Hepatic stellate cell (primary cell): ENCODE results near the gene TRMT2B.
A peak's percentile ranks its signal among the peaks of the same experiment; 100 is the strongest.
"Not testable (repeated sequence)": the region's sequence is repeated elsewhere in the genome, so short reads cannot be mapped to it uniquely, and the experiment has no call there.

Source experiments
- DNase-seq: peaks from one replicate; pipeline ENCODE4 v3.0.0; 2011; ENCODE audit warnings: low spot score

Gene TRMT2B, protein sequence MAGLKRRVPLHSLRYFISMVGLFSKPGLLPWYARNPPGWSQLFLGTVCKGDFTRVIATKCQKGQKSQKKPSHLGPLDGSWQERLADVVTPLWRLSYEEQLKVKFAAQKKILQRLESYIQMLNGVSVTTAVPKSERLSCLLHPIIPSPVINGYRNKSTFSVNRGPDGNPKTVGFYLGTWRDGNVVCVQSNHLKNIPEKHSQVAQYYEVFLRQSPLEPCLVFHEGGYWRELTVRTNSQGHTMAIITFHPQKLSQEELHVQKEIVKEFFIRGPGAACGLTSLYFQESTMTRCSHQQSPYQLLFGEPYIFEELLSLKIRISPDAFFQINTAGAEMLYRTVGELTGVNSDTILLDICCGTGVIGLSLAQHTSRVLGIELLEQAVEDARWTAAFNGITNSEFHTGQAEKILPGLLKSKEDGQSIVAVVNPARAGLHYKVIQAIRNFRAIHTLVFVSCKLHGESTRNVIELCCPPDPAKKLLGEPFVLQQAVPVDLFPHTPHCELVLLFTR

DNA sequence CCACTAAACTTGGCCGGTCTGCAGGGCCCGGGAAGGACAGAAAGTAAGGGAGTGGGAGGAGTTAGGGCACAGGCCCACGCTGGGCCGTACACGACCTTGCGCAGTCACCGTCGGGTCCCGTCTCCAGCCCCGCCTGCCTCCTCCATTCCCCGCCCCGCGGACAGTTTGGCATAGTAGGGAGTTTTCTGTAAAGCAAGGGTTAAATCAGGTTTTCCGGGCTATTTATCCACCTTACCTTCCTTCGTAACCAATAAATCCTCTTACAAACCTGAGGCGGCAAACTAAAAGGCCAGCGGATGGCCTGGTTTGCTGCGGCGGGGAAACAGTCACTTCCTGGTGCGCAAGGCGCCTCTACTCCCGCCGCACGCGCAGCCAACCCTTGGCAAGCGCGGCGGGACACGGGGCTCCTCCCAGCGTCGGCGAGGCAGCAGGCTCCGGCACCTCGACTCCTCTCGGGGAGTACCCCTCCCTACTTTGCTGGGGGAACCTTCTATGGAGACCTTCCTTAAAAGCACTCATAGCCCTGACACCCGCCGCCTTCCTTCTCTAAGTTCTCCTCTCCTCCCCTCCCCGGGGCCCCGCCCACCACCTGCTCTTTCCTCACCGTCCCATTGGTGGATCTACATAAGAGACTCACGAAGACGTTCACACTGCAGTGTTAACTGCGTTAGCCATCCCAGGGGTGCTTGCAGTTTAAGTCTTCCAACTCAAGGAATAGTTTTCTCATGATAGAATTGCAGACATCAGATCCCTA is at the start of gene TRMT2B:
Gene TRMT2B, minus strand, starts transcription at position 563 of the 754 bp plus-strand sequence. CDS start 9,822 bp downstream, outside the sequence.
- peak; percentile 67 for DNase-seq

DNA sequence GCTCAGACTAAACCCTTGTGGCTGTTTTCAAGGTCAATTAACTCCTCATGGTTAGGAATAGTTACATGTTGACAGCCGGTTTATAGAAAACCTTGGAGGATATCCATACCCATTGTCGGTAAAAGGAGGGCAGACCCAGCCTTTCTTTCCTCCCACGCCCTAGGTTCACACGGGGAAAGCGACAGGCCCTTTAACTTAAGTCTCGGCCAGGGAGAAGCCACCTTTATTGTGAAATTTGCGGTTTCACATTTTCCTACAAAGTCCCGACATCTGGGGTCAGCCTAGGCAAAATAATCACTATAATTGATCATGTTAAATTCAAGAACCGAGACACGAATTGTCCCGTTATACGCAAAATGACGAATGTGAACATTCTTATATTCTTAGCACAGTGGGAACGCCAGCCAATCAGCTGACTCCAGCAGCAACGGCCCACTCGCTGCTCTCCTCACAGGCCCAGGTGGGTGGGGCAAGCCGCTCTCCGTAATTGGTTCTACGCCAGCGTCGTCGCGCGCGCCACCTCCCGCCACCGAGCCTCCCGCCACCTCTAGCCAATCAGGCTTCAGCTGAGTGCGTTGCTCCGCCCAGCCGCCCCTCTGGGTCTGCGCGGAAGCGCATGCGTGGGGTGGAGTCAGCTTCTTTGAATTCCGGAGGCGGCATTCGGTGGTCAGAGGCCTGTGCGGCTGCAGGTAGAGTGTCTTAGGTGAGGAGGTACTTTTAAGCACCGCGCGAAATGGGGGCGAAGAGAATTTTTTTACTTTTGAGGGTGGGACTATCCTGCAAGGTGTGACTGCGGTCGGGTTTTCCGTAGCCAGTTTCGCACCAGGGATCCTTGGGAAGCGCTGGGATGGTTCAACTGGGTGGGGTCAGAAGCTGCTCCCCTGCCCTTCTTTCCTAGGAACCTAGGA is 45.9 kb upstream of the TRMT2B start, which contains the start of gene CENPI:
Gene CENPI, plus strand, starts transcription at position 659 of the 908 bp plus-strand sequence. CDS start 2,867 bp downstream, outside the sequence.
- peak; percentile 95 for DNase-seq

DNA sequence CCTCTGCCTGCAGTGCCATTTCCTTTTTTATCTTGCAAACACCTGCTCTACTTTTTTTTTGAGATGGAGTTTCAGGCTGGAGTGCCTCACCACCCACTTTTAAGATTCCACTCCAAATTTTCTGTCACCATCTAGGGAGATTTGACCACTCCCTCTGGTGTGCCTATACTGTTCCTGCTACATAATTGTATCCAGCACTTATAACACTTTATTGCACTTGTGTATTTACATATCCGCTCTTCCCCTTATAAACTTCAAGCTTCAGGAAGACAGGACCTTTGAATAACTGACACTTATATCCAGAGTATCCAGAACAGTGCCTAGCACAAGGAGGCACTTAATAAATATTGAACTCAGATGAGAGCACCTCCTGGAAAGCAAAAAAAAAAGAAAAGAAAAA is 39.9 kb upstream of the TRMT2B start:
- no peak for DNase-seq

- no peak for DNase-seq
Measured at GRCh38 chrX:101081231-101081630, 29.3 kb upstream of the TRMT2B start.

GRCh38 chrX:101080326-101081124 is 28.6 kb upstream of the TRMT2B start:
- no peak for DNase-seq

DNA sequence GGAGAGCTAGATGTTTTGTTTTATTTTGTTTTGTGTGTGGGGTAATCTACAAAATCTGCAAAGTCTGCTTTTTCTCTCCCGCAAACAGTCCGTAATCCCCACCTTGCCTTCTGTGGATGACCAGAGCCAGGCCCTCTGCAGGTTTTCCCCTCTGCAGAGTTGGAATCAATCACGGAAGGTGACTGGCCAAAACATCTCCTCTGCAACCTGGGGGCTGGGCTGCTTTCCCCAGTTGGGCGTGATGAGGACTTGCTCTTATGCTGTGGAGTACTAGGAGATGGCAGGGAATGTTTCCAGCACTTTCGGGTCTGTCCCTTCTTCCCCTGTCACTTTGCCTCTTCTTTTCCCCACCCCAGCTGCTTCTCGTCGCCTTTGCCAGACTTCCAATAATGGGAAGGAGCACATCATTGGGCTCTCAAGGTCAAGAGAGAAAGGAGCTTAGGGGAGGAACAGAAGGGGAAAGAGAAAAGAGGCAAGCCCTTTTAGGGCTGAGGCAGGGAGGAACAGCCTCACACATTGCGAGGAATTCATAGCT is 27.9 kb upstream of the TRMT2B start:
- no peak for DNase-seq

- DNase-seq, result no peak
Measured at GRCh38 chrX:101078716-101079598, 27.0 kb upstream of the TRMT2B start, which contains the start of gene TMEM35A. Gene TMEM35A, plus strand, starts transcription at chrX:101078879. Its CDS starts 124 bp downstream, at chrX:101079003.

DNA sequence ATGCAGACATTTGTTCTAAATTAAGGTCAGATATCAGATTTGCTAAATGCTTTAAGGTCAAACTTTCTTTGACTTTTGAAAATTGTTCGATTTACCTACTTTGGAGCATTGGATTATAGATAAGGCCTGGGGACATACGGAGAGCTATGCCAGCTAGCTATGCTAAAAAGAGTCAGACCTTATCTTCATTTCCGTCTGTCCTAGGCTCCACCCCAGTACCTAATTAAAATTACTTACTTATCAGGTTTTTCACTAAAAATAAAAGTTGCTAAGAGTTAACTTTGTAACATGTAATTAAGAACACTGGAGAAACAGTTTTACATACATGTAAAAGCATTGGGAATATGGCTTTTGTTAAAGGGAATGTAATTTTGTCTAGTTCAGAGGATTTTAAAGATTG is 19.7 kb upstream of the TRMT2B start:
- DNase-seq, result no peak

DNA sequence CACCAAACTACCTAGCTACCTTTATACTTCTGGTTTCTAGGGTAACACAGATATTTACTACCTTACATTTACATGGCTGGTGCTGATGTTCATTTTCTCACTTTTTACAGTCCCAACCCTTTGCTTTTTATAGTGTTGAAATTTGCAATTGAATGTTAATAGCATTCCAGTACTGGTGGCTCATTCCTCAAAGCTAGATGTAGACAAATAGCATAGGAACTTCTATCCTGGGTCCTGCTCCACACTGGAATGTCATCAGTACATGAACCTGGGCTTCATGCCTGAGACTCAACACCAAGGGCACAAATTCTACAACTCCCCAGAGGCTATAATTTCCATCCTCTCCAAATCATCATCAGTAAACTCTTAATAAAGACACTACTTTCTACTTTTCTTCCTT is 10.3 kb upstream of the TRMT2B start:
- DNase-seq, result no peak

- peak; percentile 45 for DNase-seq
Measured at GRCh38 chrX:101057093-101057714, 5.3 kb upstream of the TRMT2B start.

- not testable (repeated sequence) for DNase-seq
Measured at GRCh38 chrX:101056551-101056950, 4.6 kb upstream of the TRMT2B start.

DNA sequence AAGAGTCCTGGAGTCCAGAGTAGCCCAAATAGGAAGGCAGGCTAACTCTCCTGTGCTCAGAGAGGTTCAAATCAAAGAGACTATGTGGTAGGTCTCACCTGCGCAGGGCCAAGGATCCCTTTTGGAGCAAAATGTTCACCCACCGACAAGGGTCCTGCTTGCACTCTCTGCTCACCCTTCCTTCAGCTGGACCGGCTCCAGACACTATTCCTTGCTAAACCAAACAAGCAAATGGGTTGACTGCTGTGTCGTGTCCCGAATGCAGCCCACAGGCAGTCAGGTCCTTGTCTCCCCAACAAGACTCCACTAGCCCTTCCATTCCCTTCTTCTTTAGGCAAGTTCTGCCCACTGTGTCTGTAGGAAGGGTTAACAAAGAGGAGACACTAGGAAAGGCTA is 760 bp downstream of the TRMT2B start:
- DNase-seq, result no peak

GRCh38 chrX:101040197-101040596 is 11.7 kb downstream of the TRMT2B start:
- DNase-seq, result no peak

- no peak for DNase-seq
Measured at GRCh38 chrX:101037231-101037630, 14.7 kb downstream of the TRMT2B start.

GRCh38 chrX:101029665-101030064 is 22.2 kb downstream of the TRMT2B start:
- no peak for DNase-seq

DNA sequence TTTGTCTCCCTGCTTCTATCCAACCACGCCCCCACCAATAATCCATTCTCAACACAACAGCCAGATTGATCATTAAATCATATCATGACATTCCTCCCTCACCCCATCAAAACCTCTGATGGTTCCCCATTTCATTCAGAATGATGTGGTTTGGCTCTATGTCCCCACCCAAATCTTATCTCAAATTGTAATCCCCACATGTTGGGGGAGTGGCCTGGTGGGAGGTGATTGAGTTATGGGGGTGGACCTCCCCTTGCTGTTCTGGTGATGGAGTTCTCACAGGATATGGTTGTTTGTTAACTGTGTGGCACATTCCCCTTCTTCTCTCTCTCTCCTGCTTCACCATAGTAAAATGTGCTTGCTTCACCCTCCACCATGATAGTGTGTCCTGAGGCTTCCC is 23.3 kb downstream of the TRMT2B start:
- no peak for DNase-seq

GRCh38 chrX:101025126-101025525 is 26.8 kb downstream of the TRMT2B start:
- peak; percentile 6 for DNase-seq

DNA sequence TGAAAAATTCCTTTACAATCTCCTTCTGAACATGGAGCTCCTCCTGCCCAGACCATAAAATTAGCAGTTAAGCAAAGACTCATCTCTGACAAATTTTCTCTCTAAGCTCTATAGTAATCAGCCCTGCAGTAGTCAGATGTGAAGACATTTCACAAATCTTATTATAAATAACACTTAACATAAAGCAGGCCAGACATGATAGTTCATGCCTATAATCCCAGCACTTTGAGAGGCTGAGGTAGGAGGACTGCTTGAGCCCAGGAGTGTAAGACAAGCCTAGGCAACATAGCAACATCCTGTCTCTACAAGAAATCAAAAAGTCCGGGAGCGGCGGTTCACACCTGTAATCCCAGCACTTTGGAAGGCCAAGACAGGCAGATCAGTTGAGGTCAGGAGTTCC is 29.9 kb downstream of the TRMT2B start:
- DNase-seq, result no peak

DNA sequence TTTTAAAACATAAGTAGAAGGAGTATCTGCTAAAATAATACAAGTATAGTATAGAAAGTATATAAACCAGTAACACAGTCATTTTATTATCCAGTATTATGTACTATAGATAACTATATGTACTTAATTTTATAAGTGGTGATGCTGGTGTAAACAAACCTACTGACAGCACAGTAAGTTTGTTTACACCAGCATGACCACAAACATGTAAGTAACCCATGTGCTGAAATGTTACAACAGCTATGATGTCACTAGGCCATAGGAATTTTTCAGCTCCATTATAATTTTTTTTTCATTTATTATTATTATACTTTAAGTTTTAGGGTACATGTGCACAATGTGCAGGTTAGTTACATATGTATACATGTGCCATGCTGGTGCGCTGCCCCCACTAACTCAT is 39.9 kb downstream of the TRMT2B start:
- DNase-seq, result not testable (repeated sequence)
